SK-N-SH treated with all-trans-retinoic acid at 6 μM for 48 hours (cell line): Measurements from ENCODE around the gene GGN.
"Not testable (repeated sequence)": the region's sequence is repeated elsewhere in the genome, so short reads cannot be mapped to it uniquely, and the experiment has no call there.

ENCODE experiments used
- ATAC-seq: fragments of 200-7000 bp; cut with Tn5 transposase; 3 replicates; pipeline ENCODE4 v1.9.1; 2020; ENCODE audit warnings: mild to moderate bottlenecking, moderate library complexity
- BACH2 ChIP-seq: fragments of 250-450 bp; sonication (Bioruptor Pico); IDR thresholded peaks from 2 replicates; pipeline ENCODE4 v1.9.0; 2021; ENCODE audit warnings: mild to moderate bottlenecking, borderline replicate concordance
- CREB5 ChIP-seq: fragments of 250-450 bp; sonication (Bioruptor Pico); IDR thresholded peaks from 2 replicates; pipeline ENCODE4 v1.5.1; 2020; ENCODE audit warnings: low read depth, mild to moderate bottlenecking, moderate library complexity
- CSDC2 ChIP-seq: fragments of 250-450 bp; sonication (Bioruptor Pico); IDR thresholded peaks from 2 replicates; pipeline ENCODE4 v1.5.0; 2020; ENCODE audit warnings: mild to moderate bottlenecking, moderate library complexity
- ESRRG ChIP-seq: fragments of 250-450 bp; sonication (Bioruptor Pico); IDR thresholded peaks from 2 replicates; pipeline ENCODE4 v1.6.1; 2021; ENCODE audit warnings: mild to moderate bottlenecking
- ISL1 ChIP-seq: fragments of 250-450 bp; sonication (Bioruptor Pico); IDR thresholded peaks from 2 replicates; pipeline ENCODE4 v2.1.2; 2022; ENCODE audit warnings: mild to moderate bottlenecking, moderate library complexity
- OSR1 ChIP-seq: fragments of 250-450 bp; sonication (Bioruptor Pico); IDR thresholded peaks from 2 replicates; pipeline ENCODE4 v1.8.0; 2022; ENCODE audit warnings: moderate library complexity, mild to moderate bottlenecking, inconsistent platforms
- PATZ1 ChIP-seq: fragments of 250-450 bp; sonication (Bioruptor Pico); IDR thresholded peaks from 2 replicates; pipeline ENCODE4 v1.8.0; 2020; ENCODE audit warnings: mild to moderate bottlenecking, moderate library complexity, borderline replicate concordance
- PPARA ChIP-seq: fragments of 250-450 bp; sonication (Bioruptor Pico); IDR thresholded peaks from 2 replicates; pipeline ENCODE4 v1.5.0; 2020; ENCODE audit warnings: mild to moderate bottlenecking, borderline replicate concordance
- RARB ChIP-seq: fragments of 250-450 bp; sonication (Bioruptor Pico); IDR thresholded peaks from 2 replicates; pipeline ENCODE4 v1.8.0; 2021; ENCODE audit warnings: mild to moderate bottlenecking, moderate library complexity
- SNAI2 ChIP-seq: fragments of 250-450 bp; sonication (Bioruptor Pico); IDR thresholded peaks from 2 replicates; pipeline ENCODE4 v1.5.0; 2020; ENCODE audit warnings: mild to moderate bottlenecking, moderate library complexity
- TCF4 ChIP-seq: fragments of 250-450 bp; sonication (Bioruptor Pico); IDR thresholded peaks from 2 replicates; pipeline ENCODE4 v1.8.0; 2021; ENCODE audit warnings: mild to moderate bottlenecking, moderate library complexity, borderline replicate concordance
- TOX ChIP-seq: fragments of 250-450 bp; sonication (Bioruptor Pico); IDR thresholded peaks from 2 replicates; pipeline ENCODE4 v1.8.0; 2021; ENCODE audit warnings: mild to moderate bottlenecking, moderate library complexity, borderline replicate concordance
- ZC3H10 ChIP-seq: fragments of 250-450 bp; sonication (Bioruptor Pico); IDR thresholded peaks from 2 replicates; pipeline ENCODE4 v1.5.1; 2021; ENCODE audit warnings: mild to moderate bottlenecking, moderate library complexity
- ZFP3 ChIP-seq: fragments of 250-450 bp; sonication (Bioruptor Pico); IDR thresholded peaks from 2 replicates; pipeline ENCODE4 v1.5.0; 2020; ENCODE audit warnings: mild to moderate bottlenecking, moderate library complexity
- ZFP30 ChIP-seq: fragments of 450-650 bp; formaldehyde crosslinking; IDR thresholded peaks from 2 replicates; pipeline ENCODE4 v1.5.0; 2022; ENCODE audit warnings: mild to moderate bottlenecking, moderate library complexity
- ZNF565 ChIP-seq: fragments of 450-650 bp; formaldehyde crosslinking; conservative IDR thresholded peaks from 2 replicates; pipeline ENCODE4 v1.5.0; 2020; ENCODE audit warnings: low read depth, mild to moderate bottlenecking, moderate library complexity
- ZNF8 ChIP-seq: fragments of 450-650 bp; formaldehyde crosslinking; IDR thresholded peaks from 2 replicates; pipeline ENCODE4 v1.5.0; 2020; ENCODE audit warnings: mild to moderate bottlenecking, moderate library complexity
- TF ChIP-seq, protein P1 (sequence below): fragments of 250-450 bp; sonication (Bioruptor Pico); IDR thresholded peaks from 2 replicates; pipeline ENCODE4 v1.5.1; 2021; ENCODE audit warnings: mild to moderate bottlenecking, moderate library complexity
- TF ChIP-seq, protein P2 (sequence below): fragments of 250-450 bp; sonication (Bioruptor Pico); IDR thresholded peaks from 2 replicates; pipeline ENCODE4 v1.8.0; 2021; ENCODE audit warnings: low read depth, mild to moderate bottlenecking, moderate library complexity, borderline replicate concordance

Gene GGN

GRCh38 chr19:38430931-38431330 lies 43.1 kb upstream of the GGN start (continued):
- TF ChIP-seq RARB (CRISPR knock-in tag): no peak
- TF ChIP-seq PPARA: no peak
- no peak for TF ChIP-seq ZNF8 (CRISPR knock-in tag)
- TF ChIP-seq OSR1 (CRISPR knock-in tag): no peak

DNA sequence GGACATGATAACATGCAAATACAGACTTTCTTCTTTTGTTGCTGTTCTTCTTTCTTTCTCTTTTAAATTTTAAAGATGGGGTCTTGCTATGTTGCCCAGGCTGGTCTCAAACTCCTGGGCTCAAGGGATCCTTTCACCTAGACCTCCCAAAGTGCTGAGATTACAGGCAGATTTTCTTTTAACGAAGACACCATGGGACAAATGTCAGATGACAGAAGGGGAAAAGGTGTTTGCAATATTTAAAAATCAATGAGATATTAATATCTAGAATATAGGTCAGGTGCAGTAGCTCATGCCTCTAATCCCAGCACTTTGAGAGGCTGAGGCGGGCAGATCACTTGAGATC lies 42.0 kb upstream of the GGN start:
- ATAC-seq: no peak
- TF ChIP-seq TCF4 (CRISPR knock-in tag): no peak
- TF ChIP-seq, protein P1, sequence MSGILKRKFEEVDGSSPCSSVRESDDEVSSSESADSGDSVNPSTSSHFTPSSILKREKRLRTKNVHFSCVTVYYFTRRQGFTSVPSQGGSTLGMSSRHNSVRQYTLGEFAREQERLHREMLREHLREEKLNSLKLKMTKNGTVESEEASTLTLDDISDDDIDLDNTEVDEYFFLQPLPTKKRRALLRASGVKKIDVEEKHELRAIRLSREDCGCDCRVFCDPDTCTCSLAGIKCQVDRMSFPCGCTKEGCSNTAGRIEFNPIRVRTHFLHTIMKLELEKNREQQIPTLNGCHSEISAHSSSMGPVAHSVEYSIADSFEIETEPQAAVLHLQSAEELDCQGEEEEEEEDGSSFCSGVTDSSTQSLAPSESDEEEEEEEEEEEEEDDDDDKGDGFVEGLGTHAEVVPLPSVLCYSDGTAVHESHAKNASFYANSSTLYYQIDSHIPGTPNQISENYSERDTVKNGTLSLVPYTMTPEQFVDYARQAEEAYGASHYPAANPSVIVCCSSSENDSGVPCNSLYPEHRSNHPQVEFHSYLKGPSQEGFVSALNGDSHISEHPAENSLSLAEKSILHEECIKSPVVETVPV: no peak

DNA sequence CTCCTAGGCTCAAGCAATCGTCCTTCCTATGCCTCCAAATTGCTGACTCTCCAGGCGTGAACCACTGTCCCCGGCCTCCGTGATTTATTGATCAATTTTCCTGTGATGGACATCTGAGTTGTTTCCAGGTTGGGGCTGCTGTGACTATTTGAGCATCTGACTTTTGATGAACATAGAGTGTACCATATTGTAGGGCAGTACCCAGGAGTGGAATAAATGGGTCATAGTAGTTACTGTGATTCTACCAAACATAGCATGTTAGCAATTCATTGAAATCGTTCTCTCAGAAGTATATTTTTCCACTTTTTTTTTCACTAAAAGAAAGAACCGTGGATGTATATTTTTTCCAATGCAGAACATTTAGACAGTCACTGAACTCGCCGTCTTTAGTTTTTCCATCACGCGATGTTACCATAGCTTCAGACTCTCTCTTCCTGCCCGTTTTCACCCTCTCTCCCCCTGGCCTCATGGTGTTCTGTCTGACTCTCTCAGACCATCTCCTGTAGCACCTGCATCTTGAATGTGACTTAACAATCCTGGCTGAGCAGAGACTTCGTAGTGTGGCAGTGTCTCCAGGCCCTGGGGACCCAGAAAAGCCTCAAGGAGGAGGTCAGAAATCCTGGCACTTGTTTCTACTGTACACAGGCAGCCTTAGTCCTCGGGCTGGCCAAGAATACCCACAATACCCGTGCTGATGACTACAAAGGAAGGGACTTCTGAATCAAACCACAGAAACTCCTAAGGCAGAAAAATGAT lies 41.4 kb upstream of the GGN start:
- no peak for ATAC-seq
- TF ChIP-seq ZNF8 (CRISPR knock-in tag): no peak
- TF ChIP-seq ZFP30 (CRISPR knock-in tag): no peak
- TF ChIP-seq BACH2 (CRISPR knock-in tag): no peak

- not testable (repeated sequence) for ATAC-seq
Measured at GRCh38 chr19:38427035-38427677, 39.3 kb upstream of the GGN start.

GRCh38 chr19:38425810-38426466 lies 38.1 kb upstream of the GGN start, which contains the start of gene RASGRP4:
Gene RASGRP4, minus strand, starts transcription at chr19:38426219. Its CDS starts 128 bp downstream, at chr19:38426091.
- ATAC-seq: no peak
- TF ChIP-seq OSR1 (CRISPR knock-in tag) (no peak), ZNF8 (CRISPR knock-in tag) (no peak), CSDC2 (no peak), ZFP30 (CRISPR knock-in tag) (no peak), ZFP3 (CRISPR knock-in tag) (no peak), PPARA (no peak), RARB (CRISPR knock-in tag) (no peak), BACH2 (CRISPR knock-in tag) (no peak), TCF4 (CRISPR knock-in tag) (no peak), CREB5 (CRISPR knock-in tag) (no peak), TOX (CRISPR knock-in tag) (no peak), ISL1 (no peak), ZC3H10 (no peak), PATZ1 (CRISPR knock-in tag) (no peak), ZNF565 (no peak), ESRRG (CRISPR knock-in tag) (no peak), SNAI2 (CRISPR knock-in tag) (no peak)
- TF ChIP-seq, protein P2, sequence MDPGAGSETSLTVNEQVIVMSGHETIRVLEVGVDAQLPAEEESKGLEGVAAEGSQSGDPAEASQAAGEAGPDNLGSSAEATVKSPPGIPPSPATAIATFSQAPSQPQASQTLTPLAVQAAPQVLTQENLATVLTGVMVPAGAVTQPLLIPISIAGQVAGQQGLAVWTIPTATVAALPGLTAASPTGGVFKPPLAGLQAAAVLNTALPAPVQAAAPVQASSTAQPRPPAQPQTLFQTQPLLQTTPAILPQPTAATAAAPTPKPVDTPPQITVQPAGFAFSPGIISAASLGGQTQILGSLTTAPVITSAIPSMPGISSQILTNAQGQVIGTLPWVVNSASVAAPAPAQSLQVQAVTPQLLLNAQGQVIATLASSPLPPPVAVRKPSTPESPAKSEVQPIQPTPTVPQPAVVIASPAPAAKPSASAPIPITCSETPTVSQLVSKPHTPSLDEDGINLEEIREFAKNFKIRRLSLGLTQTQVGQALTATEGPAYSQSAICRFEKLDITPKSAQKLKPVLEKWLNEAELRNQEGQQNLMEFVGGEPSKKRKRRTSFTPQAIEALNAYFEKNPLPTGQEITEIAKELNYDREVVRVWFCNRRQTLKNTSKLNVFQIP (CRISPR knock-in tag): no peak
- TF ChIP-seq, protein P1: no peak
- TF ChIP-seq, all 23 proteins: peak for 0
